Liver (tissue), 3 donors: ENCODE data around the gene GALNT1.

ENCODE experiments used
- GABPA ChIP-seq, 2 donors: IDR thresholded peaks in 1 of 2; conservative IDR thresholded peaks in 1 of 2; 2 replicates each; pipeline ENCODE4 v1.6.1; 2016; ENCODE audit warnings: antibody characterized with exemption in 2 of 2, mild to moderate bottlenecking in 1 of 2, moderate library complexity in 1 of 2
- TF ChIP-seq, protein P1 (sequence below): fragments of 150-350 bp; IDR thresholded peaks from 2 replicates; pipeline ENCODE4 v1.5.1; 2017; ENCODE audit warnings: improper control_type of control experiment, low read depth, low read length; ENCODE audit not compliant: missing input control
- TF ChIP-seq, protein P2 (sequence below): IDR thresholded peaks from 2 replicates; pipeline ENCODE4 v1.6.1; 2016; ENCODE audit warnings: antibody characterized with exemption
- TF ChIP-seq, protein P3 (sequence below): IDR thresholded peaks from 2 replicates; pipeline ENCODE4 v1.6.1; 2016; ENCODE audit warnings: antibody characterized with exemption
- donor health status: healthy.
- donor health status: healthy.

DNA sequence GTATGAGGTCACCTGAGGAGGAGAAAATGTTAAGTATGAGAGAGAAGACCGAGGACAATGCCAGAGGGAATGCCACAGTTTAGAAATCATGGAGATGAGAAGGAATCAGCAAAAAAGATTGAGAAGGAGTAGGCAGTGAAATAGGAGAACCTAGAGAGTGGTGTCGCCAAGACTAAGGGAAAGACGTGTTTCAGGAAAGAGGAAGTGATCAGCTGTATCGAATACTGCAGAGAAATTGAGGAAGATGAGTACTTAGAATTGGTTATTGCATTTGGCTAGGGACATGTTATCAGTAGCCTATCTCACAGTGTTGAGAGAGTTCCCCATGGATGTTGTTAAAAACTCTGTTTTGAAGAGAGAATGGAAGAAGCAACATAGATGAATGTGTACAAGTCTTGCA lies 112.3 kb downstream of the GALNT1 start:
- TF ChIP-seq GABPA (IDR thresholded peaks at IDR 0.05 in 1 of 2, conservative IDR thresholded peaks at IDR 0.05 in 1 of 2) = no peak
- TF ChIP-seq, protein P1, sequence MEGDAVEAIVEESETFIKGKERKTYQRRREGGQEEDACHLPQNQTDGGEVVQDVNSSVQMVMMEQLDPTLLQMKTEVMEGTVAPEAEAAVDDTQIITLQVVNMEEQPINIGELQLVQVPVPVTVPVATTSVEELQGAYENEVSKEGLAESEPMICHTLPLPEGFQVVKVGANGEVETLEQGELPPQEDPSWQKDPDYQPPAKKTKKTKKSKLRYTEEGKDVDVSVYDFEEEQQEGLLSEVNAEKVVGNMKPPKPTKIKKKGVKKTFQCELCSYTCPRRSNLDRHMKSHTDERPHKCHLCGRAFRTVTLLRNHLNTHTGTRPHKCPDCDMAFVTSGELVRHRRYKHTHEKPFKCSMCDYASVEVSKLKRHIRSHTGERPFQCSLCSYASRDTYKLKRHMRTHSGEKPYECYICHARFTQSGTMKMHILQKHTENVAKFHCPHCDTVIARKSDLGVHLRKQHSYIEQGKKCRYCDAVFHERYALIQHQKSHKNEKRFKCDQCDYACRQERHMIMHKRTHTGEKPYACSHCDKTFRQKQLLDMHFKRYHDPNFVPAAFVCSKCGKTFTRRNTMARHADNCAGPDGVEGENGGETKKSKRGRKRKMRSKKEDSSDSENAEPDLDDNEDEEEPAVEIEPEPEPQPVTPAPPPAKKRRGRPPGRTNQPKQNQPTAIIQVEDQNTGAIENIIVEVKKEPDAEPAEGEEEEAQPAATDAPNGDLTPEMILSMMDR = no peak
- TF ChIP-seq, protein P2, sequence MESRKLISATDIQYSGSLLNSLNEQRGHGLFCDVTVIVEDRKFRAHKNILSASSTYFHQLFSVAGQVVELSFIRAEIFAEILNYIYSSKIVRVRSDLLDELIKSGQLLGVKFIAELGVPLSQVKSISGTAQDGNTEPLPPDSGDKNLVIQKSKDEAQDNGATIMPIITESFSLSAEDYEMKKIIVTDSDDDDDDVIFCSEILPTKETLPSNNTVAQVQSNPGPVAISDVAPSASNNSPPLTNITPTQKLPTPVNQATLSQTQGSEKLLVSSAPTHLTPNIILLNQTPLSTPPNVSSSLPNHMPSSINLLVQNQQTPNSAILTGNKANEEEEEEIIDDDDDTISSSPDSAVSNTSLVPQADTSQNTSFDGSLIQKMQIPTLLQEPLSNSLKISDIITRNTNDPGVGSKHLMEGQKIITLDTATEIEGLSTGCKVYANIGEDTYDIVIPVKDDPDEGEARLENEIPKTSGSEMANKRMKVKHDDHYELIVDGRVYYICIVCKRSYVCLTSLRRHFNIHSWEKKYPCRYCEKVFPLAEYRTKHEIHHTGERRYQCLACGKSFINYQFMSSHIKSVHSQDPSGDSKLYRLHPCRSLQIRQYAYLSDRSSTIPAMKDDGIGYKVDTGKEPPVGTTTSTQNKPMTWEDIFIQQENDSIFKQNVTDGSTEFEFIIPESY = no peak
- TF ChIP-seq, protein P3, sequence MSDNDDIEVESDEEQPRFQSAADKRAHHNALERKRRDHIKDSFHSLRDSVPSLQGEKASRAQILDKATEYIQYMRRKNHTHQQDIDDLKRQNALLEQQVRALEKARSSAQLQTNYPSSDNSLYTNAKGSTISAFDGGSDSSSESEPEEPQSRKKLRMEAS = no peak
